SK-N-MC (cell line): Measurements from ENCODE around the gene L3MBTL3.

Experiments
- EZH2 ChIP-seq: fragments of 200-600 bp; sonication (generic); IDR thresholded peaks from one replicate; pipeline ENCODE4 v1.6.1; 2017; ENCODE audit warnings: antibody characterized with exemption
- POLR2AphosphoS5 ChIP-seq: IDR thresholded peaks from 2 replicates; pipeline ENCODE4 v1.6.1; 2012; ENCODE audit warnings: mild to moderate bottlenecking, low read depth, low read length, borderline replicate concordance

GRCh38 chr6:129994410-129994809 is 24.0 kb upstream of the L3MBTL3 start:
- no peak for TF ChIP-seq POLR2AphosphoS5
- TF ChIP-seq EZH2: no peak
